WTC11 (cell line): ENCODE results near the gene SOS2. TPM values are rescaled to one million over a fixed set of nuclear protein-coding genes. Genes with fewer than 3 reads are reported as not detected.

Experiments used
- ATAC-seq: fragments of 200-7000 bp; cut with Tn5 transposase; 2 replicates; pipeline ENCODE4 v1.10.0; 2021; ENCODE audit warnings: mild to moderate bottlenecking, moderate library complexity
- CTCF ChIA-PET: fragments of 300-600 bp; sonication (Branson Sonifier 250); formaldehyde crosslinking; loops from one replicate; lab custom pipeline; 2021; ENCODE audit warnings: antibody characterized with exemption; lab: Charles Lee
- POLR2A ChIA-PET: fragments of 350-600 bp; sonication (Branson Sonifier 250); formaldehyde crosslinking; loops from one replicate; lab custom pipeline; 2021; ENCODE audit warnings: antibody characterized with exemption; lab: Charles Lee
- DNase-seq: peaks from one replicate; pipeline ENCODE4 v3.0.0; 2021; ENCODE audit warnings: low spot score
- H3K27ac Mint-ChIP-seq: 2 replicates; pipeline ENCODE4 v1.8.0; 2021; ENCODE audit warnings: mixed read lengths
- H3K27me3 Mint-ChIP-seq: 2 replicates; pipeline ENCODE4 v1.8.0; 2021; ENCODE audit warnings: low read depth, mild to moderate bottlenecking, moderate library complexity, mixed read lengths
- H3K36me3 Mint-ChIP-seq: 2 replicates; pipeline ENCODE4 v1.8.0; 2021; ENCODE audit warnings: mixed read lengths
- H3K4me1 Mint-ChIP-seq: 2 replicates; pipeline ENCODE4 v1.8.0; 2022; ENCODE audit warnings: mixed read lengths
- H3K4me3 Mint-ChIP-seq: 2 replicates; pipeline ENCODE4 v1.8.0; 2021; ENCODE audit warnings: mild to moderate bottlenecking, moderate library complexity, mixed read lengths
- H3K9me3 Mint-ChIP-seq: 2 replicates; pipeline ENCODE4 v1.8.0; 2021; ENCODE audit warnings: mixed read lengths
- AFF4 ChIP-seq: sonication (generic); formaldehyde crosslinking; IDR thresholded peaks from 2 replicates; pipeline ENCODE4 v1.8.1; 2023; ENCODE audit warnings: mild to moderate bottlenecking, missing genetic modification reagents, borderline replicate concordance
- CBFB ChIP-seq: sonication (generic); formaldehyde crosslinking; IDR thresholded peaks from 2 replicates; pipeline ENCODE4 v1.8.1; 2022; ENCODE audit warnings: mild to moderate bottlenecking, low read depth, missing genetic modification reagents
- ELF4 ChIP-seq: sonication (generic); formaldehyde crosslinking; IDR thresholded peaks from 2 replicates; pipeline ENCODE4 v1.8.1; 2022; ENCODE audit warnings: low read depth, mild to moderate bottlenecking, moderate library complexity, missing genetic modification reagents
- EMX1 ChIP-seq: fragments of 250-450 bp; sonication (Bioruptor Pico); IDR thresholded peaks from 2 replicates; pipeline ENCODE4 v1.8.0; 2021; ENCODE audit warnings: mild to moderate bottlenecking
- FOXK1 ChIP-seq: sonication (generic); formaldehyde crosslinking; IDR thresholded peaks from 2 replicates; pipeline ENCODE4 v1.8.0; 2022; ENCODE audit warnings: mild to moderate bottlenecking, moderate library complexity, missing genetic modification reagents
- FOXP1 ChIP-seq: sonication (generic); formaldehyde crosslinking; IDR thresholded peaks from 2 replicates; pipeline ENCODE4 v1.8.0; 2022; ENCODE audit warnings: missing genetic modification reagents, mild to moderate bottlenecking, moderate library complexity, borderline replicate concordance
- IRF2 ChIP-seq: sonication (generic); formaldehyde crosslinking; IDR thresholded peaks from 2 replicates; pipeline ENCODE4 v1.8.0; 2022; ENCODE audit warnings: low read depth, missing genetic modification reagents, borderline replicate concordance
- JUN ChIP-seq: sonication (generic); formaldehyde crosslinking; IDR thresholded peaks from 2 replicates; pipeline ENCODE4 v1.8.0; 2023; ENCODE audit warnings: mild to moderate bottlenecking, missing genetic modification reagents
- NR2C2 ChIP-seq: sonication (generic); formaldehyde crosslinking; IDR thresholded peaks from 2 replicates; pipeline ENCODE4 v1.8.0; 2022; ENCODE audit warnings: mild to moderate bottlenecking, missing genetic modification reagents
- RELA ChIP-seq: sonication (generic); formaldehyde crosslinking; IDR thresholded peaks from 2 replicates; pipeline ENCODE4 v1.8.1; 2022; ENCODE audit warnings: missing genetic modification reagents, mild to moderate bottlenecking, borderline replicate concordance
- RORB ChIP-seq: fragments of 250-450 bp; sonication (Bioruptor Pico); IDR thresholded peaks from 2 replicates; pipeline ENCODE4 v1.9.0; 2021; ENCODE audit warnings: mild to moderate bottlenecking
- SOX15 ChIP-seq: fragments of 250-450 bp; sonication (Bioruptor Pico); IDR thresholded peaks from 2 replicates; pipeline ENCODE4 v1.9.0; 2021; ENCODE audit warnings: mild to moderate bottlenecking
- TEAD1 ChIP-seq: sonication (generic); formaldehyde crosslinking; IDR thresholded peaks from 2 replicates; pipeline ENCODE4 v1.8.0; 2022; ENCODE audit warnings: mild to moderate bottlenecking, missing genetic modification reagents
- USF2 ChIP-seq: sonication (generic); formaldehyde crosslinking; IDR thresholded peaks from 2 replicates; pipeline ENCODE4 v1.8.1; 2023; ENCODE audit warnings: mild to moderate bottlenecking, missing genetic modification reagents, moderate library complexity
- ZNF121 ChIP-seq: sonication (generic); formaldehyde crosslinking; IDR thresholded peaks from 2 replicates; pipeline ENCODE4 v1.8.0; 2023; ENCODE audit warnings: missing genetic modification reagents
- ZNF138 ChIP-seq: sonication (generic); formaldehyde crosslinking; conservative IDR thresholded peaks from 2 replicates; pipeline ENCODE4 v1.8.1; 2022; ENCODE audit warnings: mild to moderate bottlenecking, moderate library complexity, missing genetic modification reagents
- ZNF416 ChIP-seq: fragments of 250-450 bp; sonication (Bioruptor Pico); IDR thresholded peaks from 2 replicates; pipeline ENCODE4 v1.9.0; 2021; ENCODE audit warnings: mild to moderate bottlenecking, inconsistent platforms
- total RNA-seq: library from RNA; stranded (reverse); gene quantifications from 3 replicates; pipeline ENCODE4 v1.2.3, GENCODE V29; 2021
- TF ChIP-seq, protein P1 (sequence below): fragments of 200-600 bp; IDR thresholded peaks from 2 replicates; pipeline ENCODE4 v1.8.0; 2022; ENCODE audit warnings: antibody characterized with exemption

Gene SOS2
- total RNA-seq, 1 experiment from 2014 or later = 11.0 TPM

DNA sequence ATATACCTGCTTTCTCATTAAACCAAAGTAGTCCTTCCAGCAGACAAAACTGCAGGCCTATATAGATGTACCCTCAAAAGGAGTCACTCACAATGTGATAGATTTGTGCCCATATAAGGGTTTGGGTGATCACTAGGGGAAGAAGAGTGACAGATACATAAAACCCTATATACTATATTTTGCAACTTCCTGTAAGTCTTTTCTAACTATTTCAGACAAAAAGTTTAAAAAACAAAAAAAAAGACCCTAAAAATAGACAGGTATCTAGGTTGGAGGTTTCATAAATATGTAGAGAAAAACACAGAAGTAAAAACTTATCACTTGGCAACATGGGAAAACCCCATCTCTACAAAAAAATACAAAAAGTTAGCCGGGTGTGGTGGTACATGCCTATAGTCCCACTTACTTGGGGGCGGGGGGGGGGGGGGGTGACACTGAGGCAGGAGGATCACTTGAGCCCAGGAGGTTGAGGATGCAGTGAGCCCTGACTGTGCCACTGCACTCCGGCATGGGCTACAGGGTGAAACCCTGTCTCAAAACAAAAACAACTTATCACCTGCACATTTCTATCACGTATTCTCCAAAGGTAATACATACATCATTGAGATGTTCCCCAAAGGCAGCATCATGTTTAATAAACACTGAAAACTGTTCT, 117.9 kb downstream of the SOS2 start:
- DNase-seq = no peak
- Mint-ChIP-seq H3K27ac (peak overlapping the region; percentile 42), H3K4me3 (no peak overlapping the region), H3K4me1 (peaks cover 27% of the 10 kb centered on the region), H3K27me3 (no peaks in the 10 kb centered on the region), H3K9me3 (no peaks in the 10 kb centered on the region), H3K36me3 (peaks cover 58% of the 10 kb centered on the region)
- POLR2A ChIA-PET = no interaction called here
- TF ChIP-seq ZNF416 = no peak
- TF ChIP-seq USF2 (CRISPR knock-in tag) = no peak
- TF ChIP-seq AFF4 (CRISPR knock-in tag) = no peak
- TF ChIP-seq IRF2 (CRISPR knock-in tag) = no peak
- CTCF ChIA-PET = no interaction called here
- ATAC-seq = no peak

GRCh38 chr14:50110323-50111037, 120.9 kb downstream of the SOS2 start:
- H3K27ac Mint-ChIP-seq = no peak overlapping the region
- DNase-seq = no peak
- H3K4me3 Mint-ChIP-seq = no peak overlapping the region
- H3K4me1 Mint-ChIP-seq = peaks cover 27% of the 10 kb centered on the region
- H3K9me3 Mint-ChIP-seq = no peaks in the 10 kb centered on the region
- no peak for TF ChIP-seq FOXP1 (CRISPR knock-in tag)
- no peak for TF ChIP-seq RELA (CRISPR knock-in tag)
- no peak for TF ChIP-seq ELF4 (CRISPR knock-in tag)
- no peak for TF ChIP-seq IRF2 (CRISPR knock-in tag)
- no peak for TF ChIP-seq SOX15 (CRISPR knock-in tag)
- no peak for TF ChIP-seq ZNF121 (CRISPR knock-in tag)
- no peak for TF ChIP-seq NR2C2 (CRISPR knock-in tag)
- no peak for TF ChIP-seq EMX1 (CRISPR knock-in tag)
- TF ChIP-seq FOXK1 (CRISPR knock-in tag) = no peak
- no peak for TF ChIP-seq JUN (CRISPR knock-in tag)
- TF ChIP-seq CBFB = no peak
- TF ChIP-seq, protein P1, sequence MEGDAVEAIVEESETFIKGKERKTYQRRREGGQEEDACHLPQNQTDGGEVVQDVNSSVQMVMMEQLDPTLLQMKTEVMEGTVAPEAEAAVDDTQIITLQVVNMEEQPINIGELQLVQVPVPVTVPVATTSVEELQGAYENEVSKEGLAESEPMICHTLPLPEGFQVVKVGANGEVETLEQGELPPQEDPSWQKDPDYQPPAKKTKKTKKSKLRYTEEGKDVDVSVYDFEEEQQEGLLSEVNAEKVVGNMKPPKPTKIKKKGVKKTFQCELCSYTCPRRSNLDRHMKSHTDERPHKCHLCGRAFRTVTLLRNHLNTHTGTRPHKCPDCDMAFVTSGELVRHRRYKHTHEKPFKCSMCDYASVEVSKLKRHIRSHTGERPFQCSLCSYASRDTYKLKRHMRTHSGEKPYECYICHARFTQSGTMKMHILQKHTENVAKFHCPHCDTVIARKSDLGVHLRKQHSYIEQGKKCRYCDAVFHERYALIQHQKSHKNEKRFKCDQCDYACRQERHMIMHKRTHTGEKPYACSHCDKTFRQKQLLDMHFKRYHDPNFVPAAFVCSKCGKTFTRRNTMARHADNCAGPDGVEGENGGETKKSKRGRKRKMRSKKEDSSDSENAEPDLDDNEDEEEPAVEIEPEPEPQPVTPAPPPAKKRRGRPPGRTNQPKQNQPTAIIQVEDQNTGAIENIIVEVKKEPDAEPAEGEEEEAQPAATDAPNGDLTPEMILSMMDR = no peak
- no peak for TF ChIP-seq RORB (CRISPR knock-in tag)
- TF ChIP-seq ZNF138 (CRISPR knock-in tag) = no peak
- TF ChIP-seq TEAD1 (CRISPR knock-in tag) = no peak
- H3K36me3 Mint-ChIP-seq = peaks cover 58% of the 10 kb centered on the region
- ATAC-seq = no peak
- CTCF ChIA-PET = interaction anchor here (1.6 kb wide), 1 partner anchor 231 kb away, joined by 4 read pairs; no protein-coding TSS in a partner anchor
- POLR2A ChIA-PET = no interaction called here
- no peaks in the 10 kb centered on the region for H3K27me3 Mint-ChIP-seq
